Smooth muscle cell (in vitro differentiated cells): Measurements from ENCODE around the gene PELI3. TPM values are rescaled to one million over a fixed set of nuclear protein-coding genes. Genes with fewer than 3 reads are reported as not detected.

Experiments used
- DNase-seq: peaks from one replicate; lab custom pipeline; 2025; ENCODE audit not compliant: unreplicated experiment; lab: John Stamatoyannopoulos, UW
- H2AFZ ChIP-seq: fragments of 200-600 bp; sonication (generic); 2 replicates; pipeline ENCODE4 v1.6.0; 2016; ENCODE audit warnings: antibody characterized with exemption, low read depth, mild to moderate bottlenecking
- H3F3A ChIP-seq: fragments of 200-600 bp; sonication (generic); 2 replicates; pipeline ENCODE4 v1.6.0; 2017; ENCODE audit warnings: antibody characterized with exemption, low read depth
- H3K27ac ChIP-seq: fragments of 200-600 bp; sonication (generic); 2 replicates; pipeline ENCODE4 v1.5.1; 2016; ENCODE audit warnings: low read depth, mild to moderate bottlenecking
- H3K27me3 ChIP-seq: fragments of 200-600 bp; sonication (generic); 2 replicates; pipeline ENCODE4 v1.6.1; 2016; ENCODE audit warnings: low read depth, mild to moderate bottlenecking
- H3K36me3 ChIP-seq: fragments of 200-600 bp; sonication (generic); 2 replicates; pipeline ENCODE4 v1.5.1; 2016; ENCODE audit warnings: low read depth
- H3K4me1 ChIP-seq: fragments of 200-600 bp; sonication (generic); 2 replicates; pipeline ENCODE4 v1.5.1; 2016; ENCODE audit warnings: low read depth
- H3K4me2 ChIP-seq: fragments of 200-600 bp; sonication (generic); 2 replicates; pipeline ENCODE4 v1.6.0; 2016; ENCODE audit warnings: mild to moderate bottlenecking
- H3K4me3 ChIP-seq: fragments of 200-600 bp; sonication (generic); 2 replicates; pipeline ENCODE4 v1.5.1; 2016; ENCODE audit warnings: mild to moderate bottlenecking
- H3K79me2 ChIP-seq: fragments of 200-600 bp; sonication (generic); 2 replicates; pipeline ENCODE4 v1.6.0; 2016; ENCODE audit warnings: low read depth, mild to moderate bottlenecking
- H3K9ac ChIP-seq: fragments of 200-600 bp; sonication (generic); 2 replicates; pipeline ENCODE4 v1.6.0; 2016; ENCODE audit warnings: low read depth
- H3K9me3 ChIP-seq: fragments of 200-600 bp; sonication (generic); replicated peaks from 2 replicates; pipeline ENCODE4 v1.5.1; 2016; ENCODE audit warnings: low read depth
- H4K20me1 ChIP-seq: fragments of 200-600 bp; sonication (generic); 2 replicates; pipeline ENCODE4 v1.6.0; 2016; ENCODE audit warnings: low read depth
- WGBS: methylation state at CpG from one replicate; pipeline ENCODE4 v1.1.7; 2016; ENCODE audit warnings: low lambda C conversion rate; 5-methylcytosine and 5-hydroxymethylcytosine counted together
- polyA plus RNA-seq: library from polyadenylated mRNA; unstranded; fragments of >200 nt; fragmentation: Nextera tagmentation; extraction: Ambion mirVana; gene quantifications from 2 replicates; pipeline ENCODE4 v1.2.1, GENCODE V29; 2016
- total RNA-seq: library from RNA; depleted of rRNA; stranded (reverse); fragments of >200 nt; gene quantifications from 2 replicates; pipeline ENCODE4 v1.2.3, GENCODE V29; 2014
- TF ChIP-seq, protein P1 (sequence below): fragments of 200-600 bp; sonication (generic); IDR thresholded peaks from 2 replicates; pipeline ENCODE4 v1.5.1; 2017; ENCODE audit warnings: borderline replicate concordance, mild to moderate bottlenecking, antibody characterized with exemption; ENCODE audit not compliant: insufficient read depth, poor library complexity, severe bottlenecking

Gene PELI3
- total and polyA plus RNA-seq, 2 experiments from 2014 or later: 2.1 to 9.4 TPM

GRCh38 chr11:66451663-66452062 lies 15.0 kb upstream of the PELI3 start:
- H3K79me2 ChIP-seq: no peaks in the 10 kb centered on the region
- DNase-seq: no peak
- no peak overlapping the region for H3K4me2 ChIP-seq
- H3K4me1 ChIP-seq: no peaks in the 10 kb centered on the region
- no peaks in the 10 kb centered on the region for H3F3A ChIP-seq
- H3K4me3 ChIP-seq: no peak overlapping the region
- 83% methylated on average over 4 of the region's 4 CpGs for WGBS
- no peak overlapping the region for H3K27ac ChIP-seq
- no peak overlapping the region for H3K9ac ChIP-seq
- TF ChIP-seq, protein P1, sequence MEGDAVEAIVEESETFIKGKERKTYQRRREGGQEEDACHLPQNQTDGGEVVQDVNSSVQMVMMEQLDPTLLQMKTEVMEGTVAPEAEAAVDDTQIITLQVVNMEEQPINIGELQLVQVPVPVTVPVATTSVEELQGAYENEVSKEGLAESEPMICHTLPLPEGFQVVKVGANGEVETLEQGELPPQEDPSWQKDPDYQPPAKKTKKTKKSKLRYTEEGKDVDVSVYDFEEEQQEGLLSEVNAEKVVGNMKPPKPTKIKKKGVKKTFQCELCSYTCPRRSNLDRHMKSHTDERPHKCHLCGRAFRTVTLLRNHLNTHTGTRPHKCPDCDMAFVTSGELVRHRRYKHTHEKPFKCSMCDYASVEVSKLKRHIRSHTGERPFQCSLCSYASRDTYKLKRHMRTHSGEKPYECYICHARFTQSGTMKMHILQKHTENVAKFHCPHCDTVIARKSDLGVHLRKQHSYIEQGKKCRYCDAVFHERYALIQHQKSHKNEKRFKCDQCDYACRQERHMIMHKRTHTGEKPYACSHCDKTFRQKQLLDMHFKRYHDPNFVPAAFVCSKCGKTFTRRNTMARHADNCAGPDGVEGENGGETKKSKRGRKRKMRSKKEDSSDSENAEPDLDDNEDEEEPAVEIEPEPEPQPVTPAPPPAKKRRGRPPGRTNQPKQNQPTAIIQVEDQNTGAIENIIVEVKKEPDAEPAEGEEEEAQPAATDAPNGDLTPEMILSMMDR: no peak
- H3K27me3 ChIP-seq: no peaks in the 10 kb centered on the region
- H3K9me3 ChIP-seq: no peaks in the 10 kb centered on the region
- H4K20me1 ChIP-seq: no peaks in the 10 kb centered on the region
- H3K36me3 ChIP-seq: no peaks in the 10 kb centered on the region
- H2AFZ ChIP-seq: no peak overlapping the region

DNA sequence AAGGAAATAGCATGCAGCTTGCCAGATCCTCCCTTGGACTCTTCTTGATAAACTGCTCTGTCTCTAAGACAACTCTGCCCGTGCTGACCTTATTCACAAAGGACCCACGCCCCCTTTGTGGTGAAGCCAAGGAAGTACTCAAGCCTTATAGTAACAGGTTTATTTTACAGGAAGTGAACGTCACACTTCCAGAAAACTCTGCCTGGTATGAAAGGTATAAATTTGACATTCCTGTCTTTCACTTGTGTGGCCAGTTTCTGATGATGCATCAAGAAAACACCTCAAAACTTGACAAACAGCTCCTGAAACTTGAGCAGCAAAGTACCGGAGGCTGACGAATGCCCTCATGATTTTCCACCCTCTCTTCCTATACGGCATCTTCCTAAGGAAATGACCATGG lies 12.5 kb upstream of the PELI3 start:
- no peak for DNase-seq
- no peaks in the 10 kb centered on the region for H3K27me3 ChIP-seq
- no peak overlapping the region for H3K4me3 ChIP-seq
- no peaks in the 10 kb centered on the region for H3F3A ChIP-seq
- peak overlapping the region; percentile 35 for H3K9ac ChIP-seq
- H3K79me2 ChIP-seq: no peaks in the 10 kb centered on the region
- H3K36me3 ChIP-seq: no peaks in the 10 kb centered on the region
- H3K4me1 ChIP-seq: no peaks in the 10 kb centered on the region
- no peaks in the 10 kb centered on the region for H3K9me3 ChIP-seq
- H3K27ac ChIP-seq: peak overlapping the region; percentile 70
- no peak overlapping the region for H2AFZ ChIP-seq
- WGBS: 61% methylated on average over 6 of the region's 6 CpGs
- no peak overlapping the region for H3K4me2 ChIP-seq
- no peaks in the 10 kb centered on the region for H4K20me1 ChIP-seq
- TF ChIP-seq, protein P1: no peak

- Histone ChIP-seq H3K27me3 (no peaks in the 10 kb centered on the region), H3K79me2 (no peaks in the 10 kb centered on the region), H3K4me2 (no peak overlapping the region), H3K9ac (peak overlapping the region; percentile 35), H3K36me3 (no peaks in the 10 kb centered on the region), H3K27ac (peak overlapping the region; percentile 70), H3K4me3 (no peak overlapping the region), H2AFZ (no peak overlapping the region), H3F3A (no peaks in the 10 kb centered on the region), H4K20me1 (no peaks in the 10 kb centered on the region), H3K4me1 (no peaks in the 10 kb centered on the region), H3K9me3 (no peaks in the 10 kb centered on the region)
- TF ChIP-seq, protein P1: no peak
- 76% methylated on average over 3 of the region's 3 CpGs for WGBS
- no peak for DNase-seq
Measured at GRCh38 chr11:66454828-66455227, 11.9 kb upstream of the PELI3 start.

DNA sequence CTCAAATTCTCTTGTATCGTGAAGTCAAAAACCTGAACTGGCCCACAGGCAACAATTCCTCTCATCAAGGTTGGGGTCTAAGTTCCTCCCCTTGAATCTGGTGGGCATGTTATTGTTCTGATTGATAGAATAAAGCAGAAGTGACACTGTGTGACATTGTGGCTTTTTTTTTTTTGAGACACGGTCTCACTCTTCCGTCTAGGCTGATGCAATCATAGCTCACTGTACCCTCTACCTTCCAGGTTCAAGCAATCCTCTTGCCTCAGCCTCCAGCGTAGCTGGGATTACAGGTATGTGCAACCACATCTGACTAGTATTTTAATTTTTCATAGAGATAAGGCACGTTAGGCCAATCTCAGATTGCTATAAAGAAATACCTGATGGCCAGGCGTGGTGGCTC lies 8.9 kb upstream of the PELI3 start:
- Histone ChIP-seq H2AFZ (no peak overlapping the region), H3K9ac (no peak overlapping the region), H3K79me2 (no peaks in the 10 kb centered on the region), H3K27ac (no peak overlapping the region), H3K9me3 (no peaks in the 10 kb centered on the region), H3K4me3 (no peak overlapping the region), H3F3A (no peaks in the 10 kb centered on the region), H3K36me3 (no peaks in the 10 kb centered on the region), H4K20me1 (no peaks in the 10 kb centered on the region), H3K4me2 (no peak overlapping the region), H3K27me3 (no peaks in the 10 kb centered on the region), H3K4me1 (no peaks in the 10 kb centered on the region)
- TF ChIP-seq, protein P1: no peak
- DNase-seq: no peak
- 91% methylated on average over 6 of the region's 6 CpGs for WGBS
